Erythroblast (primary cell): Measurements from ENCODE around the gene ELOB.

Experiments used
- GATA1 ChIP-seq: IDR thresholded peaks from 2 replicates; pipeline ENCODE4 v1.6.1; 2011; ENCODE audit warnings: low read depth, mild to moderate bottlenecking, control low read depth, low read length, moderate library complexity
- POLR2A ChIP-seq: IDR thresholded peaks from 2 replicates; pipeline ENCODE4 v1.6.1; 2011; ENCODE audit warnings: mild to moderate bottlenecking, low read length

GRCh38 chr16:2787406-2787805, 10.3 kb upstream of the ELOB start, which contains the start of gene PRSS33:
- TF ChIP-seq POLR2A (no peak), GATA1 (no peak)
